HG02840 (cell line): ENCODE data around the gene MS4A1.
"Not testable (repeated sequence)": the region's sequence is repeated elsewhere in the genome, so short reads cannot be mapped to it uniquely, and the experiment has no call there.

Experiments used
- ATAC-seq: cut with Tn5 transposase; IDR thresholded peaks from one replicate; pipeline ENCODE4 v1.9.1; 2021; ENCODE audit warnings: mild to moderate bottlenecking, moderate library complexity, moderate number of reproducible peaks; ENCODE audit not compliant: unreplicated experiment, low FRiP score

The MS4A1 gene

GRCh38 chr11:60500276-60500910, 44.7 kb downstream of the MS4A1 start:
- no peak for ATAC-seq

GRCh38 chr11:60502221-60502775, 46.7 kb downstream of the MS4A1 start:
- no peak for ATAC-seq

GRCh38 chr11:60504219-60504905, 48.7 kb downstream of the MS4A1 start:
- no peak for ATAC-seq

GRCh38 chr11:60509609-60510008, 54.0 kb downstream of the MS4A1 start:
- ATAC-seq: not testable (repeated sequence)

- not testable (repeated sequence) for ATAC-seq
Observed at GRCh38 chr11:60510209-60510608, 54.6 kb downstream of the MS4A1 start.

- ATAC-seq: no peak
Observed at GRCh38 chr11:60511393-60511792, 55.7 kb downstream of the MS4A1 start.

- ATAC-seq: no peak
Observed at GRCh38 chr11:60512651-60513225, 57.1 kb downstream of the MS4A1 start.

- ATAC-seq: no peak
Observed at GRCh38 chr11:60513496-60514460, 58.1 kb downstream of the MS4A1 start.

GRCh38 chr11:60515144-60515855, 59.7 kb downstream of the MS4A1 start, which contains the start of gene MS4A13:
TSS of gene MS4A13 (plus strand) at chr11:60515392. CDS start at chr11:60518084, 2,692 bp downstream.
- no peak for ATAC-seq
